Skin epidermis (tissue), 12 donors: ENCODE data around the gene BLOC1S4.

Experiments used
- H3K27ac ChIP-seq, 21 experiments: fragments of 200-600 bp; sonication (generic) in 11 of 21; one replicate each; pipeline ENCODE4 v1.5.0; 2020; ENCODE audit warnings: mild to moderate bottlenecking in 3 of 21, inconsistent platforms in 2 of 21, moderate library complexity in 2 of 21
- H3K4me3 ChIP-seq, 7 experiments: fragments of 200-600 bp; sonication (generic) in 2 of 7; one replicate each; pipeline ENCODE4 v1.5.0; 2020; ENCODE audit warnings: inconsistent platforms in 2 of 7, mild to moderate bottlenecking in 2 of 7, moderate library complexity in 1 of 7

BLOC1S4 gene

GRCh38 chr4:6731780-6732179, 15.8 kb downstream of the BLOC1S4 start:
- H3K27ac ChIP-seq: peak overlapping the region in 1 of 21 experiments; percentile 60

GRCh38 chr4:6732441-6733357, 16.7 kb downstream of the BLOC1S4 start:
- Histone ChIP-seq H3K27ac (peak overlapping the region in 2 of 21 experiments; percentile 1 to 25), H3K4me3 (no peak overlapping the region)

More at GRCh38 chr4:6731780-6732179, 15.8 kb downstream of the BLOC1S4 start:
- no peak overlapping the region for H3K4me3 ChIP-seq

GRCh38 chr4:6733358-6734164, 17.6 kb downstream of the BLOC1S4 start:
- no peak overlapping the region for H3K4me3 ChIP-seq
- no peak overlapping the region for H3K27ac ChIP-seq

GRCh38 chr4:6734165-6734786, 18.3 kb downstream of the BLOC1S4 start:
- Histone ChIP-seq H3K27ac (no peak overlapping the region), H3K4me3 (no peak overlapping the region)

- H3K27ac ChIP-seq: no peak overlapping the region
These were observed 23.9 kb downstream of the BLOC1S4 start for GRCh38 chr4:6739920-6740319.

GRCh38 chr4:6740347-6740746, 24.4 kb downstream of the BLOC1S4 start:
- no peak overlapping the region for H3K27ac ChIP-seq
- H3K4me3 ChIP-seq: no peak overlapping the region

More at GRCh38 chr4:6739920-6740319, 23.9 kb downstream of the BLOC1S4 start:
- no peak overlapping the region for H3K4me3 ChIP-seq

GRCh38 chr4:6742507-6742906, 26.5 kb downstream of the BLOC1S4 start:
- no peak overlapping the region for H3K4me3 ChIP-seq
- H3K27ac ChIP-seq: no peak overlapping the region

GRCh38 chr4:6742989-6743388, 27.0 kb downstream of the BLOC1S4 start:
- Histone ChIP-seq H3K27ac (no peak overlapping the region), H3K4me3 (no peak overlapping the region)

- H3K4me3 ChIP-seq: no peak overlapping the region
- no peak overlapping the region for H3K27ac ChIP-seq
These were observed 30.8 kb downstream of the BLOC1S4 start for GRCh38 chr4:6746721-6747293.

- Histone ChIP-seq H3K27ac (no peak overlapping the region), H3K4me3 (no peak overlapping the region)
These were observed 31.5 kb downstream of the BLOC1S4 start for GRCh38 chr4:6747294-6748051.

GRCh38 chr4:6748286-6748685, 32.3 kb downstream of the BLOC1S4 start:
- Histone ChIP-seq H3K4me3 (no peak overlapping the region), H3K27ac (no peak overlapping the region)

GRCh38 chr4:6749340-6750171, 33.6 kb downstream of the BLOC1S4 start:
- Histone ChIP-seq H3K4me3 (no peak overlapping the region), H3K27ac (peak overlapping the region in 13 of 21 experiments; percentile 4 to 69 (median 27))

GRCh38 chr4:6750286-6751221, 34.6 kb downstream of the BLOC1S4 start:
- no peak overlapping the region for H3K4me3 ChIP-seq
- H3K27ac ChIP-seq: peak overlapping the region in 10 of 21 experiments; percentile 10 to 69 (median 29)

GRCh38 chr4:6751611-6752485, 35.9 kb downstream of the BLOC1S4 start:
- Histone ChIP-seq H3K27ac (peak overlapping the region in 8 of 21 experiments; percentile 1 to 63 (median 22)), H3K4me3 (no peak overlapping the region)

GRCh38 chr4:6752486-6752829, 36.5 kb downstream of the BLOC1S4 start:
- Histone ChIP-seq H3K4me3 (no peak overlapping the region), H3K27ac (peak overlapping the region in 1 of 21 experiments; percentile 39)

GRCh38 chr4:6753103-6753560, 37.2 kb downstream of the BLOC1S4 start:
- Histone ChIP-seq H3K4me3 (no peak overlapping the region), H3K27ac (peak overlapping the region in 1 of 21 experiments; percentile 39)
